GM20431 (cell line): ENCODE data around the gene GALT.
"Not testable (repeated sequence)": the region's sequence is repeated elsewhere in the genome, so short reads cannot be mapped to it uniquely, and the experiment has no call there.

Experiments
- in situ Hi-C: fragments of 300-500 bp; cut with MseI, MboI; formaldehyde crosslinking; loops from one replicate; pipeline ENCODE4 v1.15.0; 2020; ENCODE audit warnings: low sequenced_read_pairs; ENCODE audit not compliant: unreplicated experiment

Gene GALT

DNA sequence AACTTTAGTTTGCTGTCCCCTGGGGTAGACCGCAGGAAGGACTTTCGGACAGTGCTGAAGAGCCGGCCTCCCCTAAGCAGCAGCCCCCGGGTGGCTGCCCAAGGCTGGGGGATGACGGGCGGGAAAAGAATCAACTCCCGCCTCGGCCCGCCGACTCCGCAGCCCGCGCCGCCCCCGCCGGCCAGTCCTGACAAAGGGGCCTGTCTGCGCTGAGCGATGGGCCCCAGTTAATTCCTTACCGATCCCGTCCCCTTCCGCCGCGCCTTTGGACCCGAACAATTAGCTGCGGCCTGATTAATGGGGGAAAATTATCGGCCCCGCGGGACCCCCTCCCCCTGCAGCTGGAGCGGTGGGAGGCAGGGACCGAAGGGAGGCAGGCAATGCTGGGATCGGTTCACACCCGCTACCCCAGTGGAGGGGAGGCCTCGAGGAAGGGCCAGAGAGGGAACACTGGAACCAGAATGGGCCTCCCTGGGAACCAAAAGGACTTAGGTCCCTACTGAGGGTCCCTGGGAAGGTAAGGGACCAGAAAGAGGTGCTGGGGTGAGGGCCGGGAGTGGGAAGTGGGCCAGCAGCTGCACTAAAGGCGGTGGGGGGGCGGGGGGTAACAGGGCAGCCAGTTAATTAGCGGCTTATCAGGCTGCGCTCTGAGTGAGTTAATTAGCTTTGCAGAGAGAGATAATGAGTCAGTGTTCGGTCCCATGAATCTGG is 21.8 kb upstream of the GALT start:
- in situ Hi-C loops = no loop called here

DNA sequence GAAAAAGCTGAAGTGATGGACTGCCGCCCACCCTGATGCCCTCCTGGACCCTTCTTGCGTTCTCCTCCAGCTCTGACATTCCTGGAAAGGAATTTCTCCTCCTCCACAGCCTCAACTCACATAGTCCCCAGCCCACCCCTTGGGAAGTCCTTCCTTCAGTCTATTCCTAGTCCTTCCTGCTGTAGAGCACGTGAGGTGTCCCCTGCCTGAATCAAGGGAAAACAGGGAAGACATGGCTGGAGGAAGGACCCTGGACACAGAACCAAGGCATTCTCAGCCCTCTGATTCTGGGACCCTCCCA is 21.3 kb upstream of the GALT start:
- in situ Hi-C loops = no loop called here

DNA sequence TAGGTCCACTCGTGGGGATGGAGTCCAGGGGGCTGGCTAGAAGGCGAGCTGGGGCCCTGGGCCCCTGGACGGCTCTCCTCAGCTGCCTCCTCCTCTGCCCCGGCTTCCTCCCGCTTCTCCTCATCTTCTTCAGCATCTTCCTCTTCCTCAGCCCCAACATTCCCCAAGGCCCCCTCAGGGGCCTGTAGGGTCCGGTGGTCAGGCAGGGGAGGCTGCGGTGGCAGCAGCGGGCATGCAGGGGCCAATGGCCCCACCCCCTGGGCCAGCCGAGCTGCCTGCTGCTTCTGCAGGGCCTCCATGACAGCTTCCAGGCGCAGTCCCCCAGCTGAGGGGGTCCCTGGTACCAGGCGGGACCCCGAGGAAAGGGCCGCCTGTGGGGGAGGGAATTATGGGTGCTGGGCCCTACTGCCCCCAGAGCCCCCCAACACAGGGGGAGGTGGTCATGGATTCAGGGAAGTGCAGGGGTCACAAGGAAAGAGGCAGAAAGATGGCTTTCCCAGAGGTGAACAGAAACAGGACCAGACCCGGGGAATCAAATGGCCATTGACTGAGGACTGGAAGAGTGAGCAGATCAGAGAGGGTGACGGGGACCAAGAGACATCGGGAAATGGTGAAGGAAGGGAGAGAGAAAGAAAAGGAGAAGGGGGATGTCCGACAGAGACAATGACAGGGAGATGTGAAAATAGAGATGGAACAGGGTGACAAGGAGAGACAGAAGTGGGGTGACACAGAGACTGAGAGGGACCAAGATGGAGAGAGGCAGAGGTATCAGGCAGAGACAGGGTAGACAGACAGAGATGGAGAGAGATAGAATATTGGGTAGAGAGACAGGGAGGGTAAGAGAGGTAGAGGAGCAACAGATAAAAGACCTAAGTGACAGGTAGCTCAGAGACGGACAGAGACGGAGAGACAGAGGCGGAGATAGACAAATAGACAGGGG is 18.5 kb upstream of the GALT start:
- in situ Hi-C loops = no loop called here

DNA sequence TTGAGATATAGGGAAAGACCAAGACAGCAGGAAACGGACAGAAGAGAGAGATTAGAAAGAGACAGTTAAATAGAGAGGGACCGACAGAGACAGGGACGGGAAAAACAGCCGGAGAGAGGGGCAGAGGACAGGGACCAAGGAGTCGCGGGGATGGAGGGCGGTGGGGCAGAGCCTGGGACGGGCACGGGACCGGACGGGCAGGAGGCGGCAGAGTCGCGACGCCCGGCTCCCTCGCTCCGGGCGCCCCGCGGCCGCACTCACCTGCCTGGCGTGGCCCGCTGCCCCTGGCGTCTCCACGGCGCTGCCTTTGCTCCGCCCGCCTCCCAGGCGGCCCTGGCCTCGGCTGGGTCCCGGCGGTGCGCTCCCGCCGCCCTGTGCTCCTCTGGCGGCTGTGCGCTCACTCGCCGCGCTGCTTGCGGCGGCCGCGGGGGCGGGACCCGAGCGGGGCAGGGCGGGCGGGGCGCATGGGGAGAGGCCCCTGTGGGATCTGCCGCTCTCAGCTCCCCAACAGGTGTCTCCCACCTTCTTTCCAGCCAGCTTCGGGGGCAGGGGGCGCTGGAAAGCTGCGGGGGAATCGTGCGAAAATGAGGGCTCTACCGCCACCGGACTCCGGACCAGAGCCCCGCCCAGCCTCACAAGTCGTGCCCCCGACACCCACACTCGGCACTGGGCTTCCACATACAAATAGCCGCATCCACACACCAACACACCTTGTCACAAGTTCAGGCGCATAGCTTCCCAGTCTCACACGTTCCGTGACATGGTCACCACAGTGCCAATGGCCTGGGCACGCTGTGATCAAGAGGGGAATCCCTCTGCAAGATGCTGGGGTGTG is 17.6 kb upstream of the GALT start, which contains the start of gene ARID3C:
ARID3C (minus strand) TSS at position 411 of the 835 bp plus-strand sequence. CDS start 1,052 bp downstream, outside the sequence.
- in situ Hi-C loops = no loop called here

DNA sequence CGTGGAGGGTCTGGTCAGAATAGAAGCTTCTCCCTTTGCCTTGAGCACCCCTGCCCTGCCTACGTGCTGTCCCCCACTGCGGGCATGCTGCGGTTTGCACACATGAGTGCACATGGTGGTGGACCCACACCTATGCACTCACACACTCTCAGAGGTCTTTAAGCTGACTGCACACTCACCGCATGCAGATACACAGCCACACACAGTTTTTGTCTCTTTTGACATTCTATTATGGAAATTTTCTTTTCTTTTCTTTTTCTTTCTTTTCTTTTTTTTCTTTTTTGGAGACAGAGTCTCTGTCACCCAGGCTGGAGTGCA is 17.0 kb upstream of the GALT start:
- in situ Hi-C loops = no loop called here

DNA sequence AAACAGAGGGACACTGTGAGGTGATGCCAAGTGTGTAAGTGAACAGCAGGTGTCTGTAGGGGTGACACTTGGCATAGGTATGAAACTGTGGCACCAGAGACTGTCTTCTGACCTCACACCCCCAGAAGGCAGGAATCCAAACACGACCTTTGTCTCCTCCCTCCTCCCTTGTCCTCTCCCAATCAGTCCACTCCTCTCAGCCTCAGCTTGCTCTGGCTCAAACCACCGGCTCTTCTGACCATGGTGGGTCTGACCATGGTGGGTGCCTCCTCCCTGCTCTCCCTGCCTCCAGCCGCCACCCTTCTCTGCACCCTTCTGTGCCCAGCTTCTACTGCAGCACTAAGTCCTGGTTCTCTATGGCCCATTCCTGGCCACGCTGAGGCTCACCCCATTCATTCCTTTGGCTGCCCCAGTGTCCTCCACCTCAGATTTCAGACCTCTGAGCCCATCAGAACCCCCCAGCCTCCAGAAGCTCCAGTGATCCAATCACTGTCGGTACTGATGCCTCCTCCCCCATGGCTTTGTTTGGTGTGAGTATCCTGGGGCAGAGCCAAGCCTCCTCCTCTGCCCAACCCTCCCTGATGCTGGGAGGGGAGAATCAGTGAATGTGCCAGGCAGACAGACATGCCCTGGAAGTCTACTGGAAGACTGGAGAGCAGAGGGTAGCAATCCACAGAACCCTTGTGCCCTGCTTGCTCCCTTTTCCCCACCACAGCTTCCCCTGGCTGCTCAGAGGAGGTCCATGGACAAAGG is 15.9 kb upstream of the GALT start:
- in situ Hi-C loops = no loop called here

DNA sequence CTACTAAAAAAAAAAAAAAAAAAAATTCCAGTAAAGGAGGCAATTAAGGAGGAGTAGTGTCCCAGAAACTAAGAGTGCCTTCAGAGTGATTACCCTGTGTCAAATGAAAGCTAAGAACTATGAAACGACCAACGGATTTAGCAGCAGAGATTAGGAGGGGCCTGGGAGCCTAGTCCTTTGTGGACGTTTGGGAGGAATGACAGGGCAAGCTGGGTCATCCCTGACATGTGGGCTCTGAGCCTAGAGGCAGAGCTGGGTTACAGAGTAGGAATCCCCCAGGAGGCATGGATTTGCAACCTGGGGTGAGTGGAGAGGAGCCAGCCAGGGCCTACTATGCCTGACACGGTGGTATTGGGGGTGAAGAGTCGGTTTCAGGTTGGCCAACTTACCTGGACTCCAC is 13.3 kb upstream of the GALT start:
- in situ Hi-C loops = no loop called here

DNA sequence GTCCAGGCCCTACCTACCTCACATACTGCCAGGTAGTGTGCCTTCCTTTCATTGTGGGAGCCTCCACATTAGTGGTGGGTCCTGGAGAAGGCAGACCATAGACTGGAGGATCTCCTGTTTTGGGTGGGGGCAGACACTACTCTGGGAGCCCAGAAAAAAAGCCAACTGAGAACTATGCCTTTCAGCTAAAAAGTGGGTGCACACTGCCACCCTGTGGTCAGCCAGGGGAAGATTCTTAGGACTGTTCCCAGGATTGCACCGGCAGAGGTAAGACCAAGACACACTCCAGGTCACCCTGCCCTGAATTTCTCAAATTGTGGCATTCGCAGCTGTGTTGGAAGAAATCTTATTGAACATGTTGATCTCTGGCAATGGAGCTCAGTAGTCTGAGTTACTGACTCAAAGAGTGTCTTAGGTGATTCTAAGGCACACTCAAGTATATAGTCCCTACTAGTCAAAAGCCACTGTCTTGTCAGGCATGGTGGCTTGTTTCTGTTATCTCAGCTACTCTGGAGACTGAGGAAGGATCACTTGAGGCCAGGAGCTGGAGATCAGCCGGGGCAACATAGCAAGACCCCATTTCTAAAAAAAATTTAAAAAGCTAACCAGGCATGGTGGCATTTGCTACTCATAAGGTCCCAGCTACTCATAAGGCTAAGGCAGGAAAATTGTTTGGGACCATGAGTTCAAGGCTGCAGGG is 12.5 kb upstream of the GALT start:
- in situ Hi-C loops = no loop called here

DNA sequence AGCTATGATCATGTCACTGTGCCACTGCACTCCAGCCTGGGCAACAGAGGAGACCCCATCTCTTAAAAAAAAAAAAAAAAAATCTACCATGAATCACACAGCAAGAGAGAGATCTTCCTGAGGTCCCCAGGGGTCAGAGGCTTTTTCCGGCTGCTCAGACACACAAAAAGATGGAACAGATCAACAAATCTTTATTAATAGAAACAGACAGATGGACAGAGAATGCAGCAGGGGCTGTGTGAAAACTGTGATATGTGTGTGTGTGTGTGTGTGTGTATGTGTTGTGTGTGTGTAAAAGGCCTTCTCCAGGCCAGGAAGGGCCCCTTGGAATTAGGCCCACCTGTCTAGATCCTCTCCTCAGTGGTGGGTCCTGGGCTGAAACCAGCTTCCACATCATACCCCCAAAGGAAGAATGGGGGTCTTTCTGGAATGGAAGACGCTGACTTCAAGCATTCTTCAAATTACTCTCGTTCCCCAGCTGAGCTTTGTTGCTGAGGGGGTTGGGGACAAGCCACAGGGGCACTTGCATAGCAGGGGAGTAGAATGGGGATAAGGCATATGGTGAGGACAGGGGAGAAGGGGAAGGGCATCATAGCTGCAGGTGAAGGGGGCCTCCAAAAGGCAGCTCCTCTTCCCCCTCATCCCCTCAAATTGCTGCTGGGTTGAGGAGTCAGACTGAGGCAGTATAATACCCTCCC is 11.8 kb upstream of the GALT start:
- in situ Hi-C loops = no loop called here

DNA sequence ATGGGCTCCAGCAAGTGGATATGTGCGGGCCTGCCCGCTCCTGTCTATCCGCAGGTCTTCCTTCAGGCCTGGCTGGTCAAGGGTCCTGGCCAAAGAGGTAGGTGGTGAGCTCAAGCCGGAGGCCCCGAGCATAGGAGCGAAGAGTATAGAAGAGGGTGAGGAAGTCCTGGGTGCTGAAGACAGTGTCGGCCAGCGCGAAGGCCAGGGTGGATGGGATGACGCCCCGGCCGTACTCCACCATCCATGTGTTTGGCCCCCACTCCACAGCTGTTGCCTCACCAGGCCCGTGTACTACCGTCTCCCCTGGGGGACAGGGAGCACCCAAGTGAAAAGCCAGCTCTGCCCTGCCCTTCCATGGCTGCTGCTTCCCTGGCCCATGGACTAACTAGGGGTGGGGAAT is 10.9 kb upstream of the GALT start:
- in situ Hi-C loops = no loop called here

DNA sequence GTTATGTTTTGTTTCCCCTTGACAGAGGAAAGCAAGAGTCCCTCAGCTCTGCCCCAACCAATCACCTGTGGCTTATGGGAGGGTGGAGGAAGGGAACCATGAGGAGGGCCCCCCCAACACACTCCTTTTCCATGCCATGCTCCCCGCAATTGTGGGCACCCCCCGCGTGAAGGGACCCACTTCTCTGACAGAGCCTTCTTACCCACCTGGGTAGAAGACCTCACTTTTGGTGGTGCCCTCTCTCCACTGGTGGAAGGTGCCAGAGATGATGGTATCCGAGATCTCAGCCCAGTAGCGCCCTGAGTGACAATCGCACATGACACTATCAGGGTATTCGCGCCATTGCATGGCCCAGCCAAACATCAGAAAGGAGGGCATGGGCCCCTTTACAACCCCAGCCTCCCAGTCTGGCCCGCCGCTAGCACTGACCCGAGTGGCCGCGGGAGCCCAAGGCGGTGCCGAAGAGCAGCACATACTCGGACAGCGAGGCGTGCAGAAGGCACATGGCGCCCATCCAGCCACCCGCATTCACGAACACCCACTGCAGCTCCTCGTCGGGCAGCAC is 9.6 kb upstream of the GALT start:
- in situ Hi-C loops = no loop called here

DNA sequence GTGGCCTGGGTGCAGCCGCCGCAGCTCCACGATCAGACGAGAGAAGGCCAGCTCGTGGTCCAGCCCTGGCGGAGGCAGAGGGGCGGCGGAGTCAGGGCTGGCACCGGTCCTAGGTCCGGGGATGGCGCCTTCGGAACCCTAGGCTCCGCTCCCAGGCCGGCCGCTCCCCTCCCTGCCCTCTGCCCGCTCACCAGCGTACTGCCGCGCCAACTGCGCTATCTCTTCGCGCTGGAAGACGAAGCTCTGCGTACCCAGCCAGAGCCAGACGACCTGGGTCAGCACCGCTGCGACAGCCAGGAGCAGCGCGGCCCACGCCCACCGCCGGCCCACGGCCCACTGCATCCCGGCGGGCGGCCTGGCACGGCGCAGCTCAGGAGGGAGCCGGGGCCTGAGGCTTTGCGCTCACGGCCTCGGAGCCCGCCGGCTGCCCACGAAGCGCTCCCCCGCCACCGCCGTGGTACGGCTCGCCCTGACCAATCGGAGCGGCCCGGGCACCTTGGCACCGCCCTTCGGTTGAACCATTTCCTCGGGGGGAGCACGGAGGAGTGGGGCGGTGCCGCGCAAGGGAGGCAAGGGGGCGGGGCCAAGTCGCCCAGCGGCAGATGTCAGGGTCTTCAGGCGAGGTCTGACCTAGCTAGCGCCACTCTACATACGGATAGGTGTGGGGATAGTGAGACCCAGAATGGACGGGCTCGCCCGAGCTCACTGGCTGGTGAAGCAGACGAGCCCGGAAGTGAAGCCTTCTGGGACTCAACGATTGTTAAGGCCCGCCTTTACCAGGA is 8.9 kb upstream of the GALT start, which contains the start of gene SIGMAR1:
SIGMAR1 (minus strand) TSS at position 432 of the 782 bp plus-strand sequence; CDS start at position 342, 90 bp downstream.
- in situ Hi-C loops = no loop called here

DNA sequence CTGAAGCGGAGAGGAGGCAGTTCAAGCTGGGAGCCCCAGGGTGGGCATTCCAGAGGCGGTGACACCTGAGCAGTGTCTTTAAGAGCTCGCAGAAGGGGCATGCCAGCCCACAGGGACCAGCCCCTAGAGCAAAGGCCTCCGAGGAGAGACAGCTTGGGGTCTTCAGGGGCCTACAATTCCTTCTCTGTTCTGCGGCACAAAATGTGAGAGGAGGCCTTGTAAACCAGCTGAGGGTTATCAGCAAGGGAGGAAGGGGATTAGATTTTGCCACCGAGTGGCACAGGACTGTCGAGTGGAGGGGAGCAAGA is 8.4 kb upstream of the GALT start:
- in situ Hi-C loops = no loop called here

DNA sequence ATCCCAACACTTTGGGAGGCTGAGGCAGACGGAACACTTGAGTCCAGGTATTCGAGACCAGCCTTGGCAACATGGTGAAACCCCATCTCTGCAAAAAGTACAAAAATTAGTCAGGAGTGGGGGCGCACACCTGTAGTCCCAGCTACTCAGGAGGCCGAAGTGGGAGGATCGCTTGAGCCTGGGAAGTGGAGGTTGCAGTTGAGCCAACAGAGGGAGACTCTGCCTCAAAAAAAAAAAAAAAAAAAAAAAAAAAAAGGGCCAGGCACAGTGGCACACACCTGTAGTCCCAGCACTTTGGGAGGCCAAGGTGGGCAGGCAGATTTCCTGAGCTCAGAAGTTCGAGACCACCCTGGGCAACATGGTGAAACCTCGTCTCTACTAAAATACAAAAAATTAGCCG is 7.2 kb upstream of the GALT start:
- in situ Hi-C loops = not testable (repeated sequence)

DNA sequence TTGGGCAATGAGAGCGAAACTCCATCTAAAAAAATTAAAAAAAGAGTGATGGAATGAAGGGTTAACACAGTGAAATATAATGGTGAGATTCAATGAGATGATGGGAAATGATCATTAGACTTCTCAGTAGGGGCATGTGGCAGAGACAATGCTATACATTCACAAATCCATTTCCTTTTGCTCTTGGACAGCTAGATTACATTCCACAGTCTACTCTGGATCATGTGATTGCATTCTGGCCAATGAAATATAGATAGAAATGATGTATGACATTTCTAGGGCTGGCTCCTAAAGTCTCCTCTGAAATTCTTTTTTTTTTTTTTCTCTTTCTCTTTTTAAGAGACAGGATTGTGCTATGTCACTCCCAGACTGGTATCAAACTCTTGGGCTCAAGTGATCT is 3.8 kb upstream of the GALT start:
- in situ Hi-C loops = no loop called here

DNA sequence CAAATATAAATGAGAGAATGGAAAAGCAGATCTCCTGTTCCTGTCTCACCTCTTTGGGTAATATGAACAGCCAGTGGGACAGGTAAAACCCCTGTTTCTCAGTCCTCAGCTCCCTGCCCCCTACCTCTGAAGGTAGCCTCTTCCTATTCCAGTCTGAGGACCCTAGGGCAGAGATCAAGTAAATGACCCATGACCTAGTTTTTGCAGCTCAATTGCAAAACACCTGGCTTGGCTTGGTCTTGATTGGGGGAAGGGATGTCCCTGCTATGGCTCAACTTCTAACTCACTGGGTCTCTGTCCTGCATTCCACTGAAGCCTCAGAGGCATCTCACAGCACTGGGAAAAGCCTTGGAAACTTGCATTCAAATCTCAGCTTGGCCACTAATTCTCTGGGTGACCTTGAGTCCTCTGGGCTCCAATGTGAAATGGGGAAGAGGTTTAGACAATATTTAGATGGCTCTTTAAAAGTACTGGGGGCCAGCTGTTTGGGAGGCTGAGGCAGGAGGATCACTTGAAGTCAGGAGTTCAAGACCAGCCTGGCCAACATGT is 1.6 kb upstream of the GALT start:
- in situ Hi-C loops = no loop called here

DNA sequence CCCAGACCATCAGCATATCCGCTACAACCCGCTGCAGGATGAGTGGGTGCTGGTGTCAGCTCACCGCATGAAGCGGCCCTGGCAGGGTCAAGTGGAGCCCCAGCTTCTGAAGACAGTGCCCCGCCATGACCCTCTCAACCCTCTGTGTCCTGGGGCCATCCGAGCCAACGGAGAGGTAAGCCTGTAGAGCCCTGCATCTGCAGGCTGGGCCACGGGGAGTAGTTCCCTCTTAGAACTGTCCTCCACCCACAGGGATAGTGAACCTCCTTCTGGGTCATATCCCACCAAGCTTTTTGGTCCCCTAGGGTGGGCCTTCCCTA is 569 bp downstream of the GALT start:
- in situ Hi-C loops = no loop called here

DNA sequence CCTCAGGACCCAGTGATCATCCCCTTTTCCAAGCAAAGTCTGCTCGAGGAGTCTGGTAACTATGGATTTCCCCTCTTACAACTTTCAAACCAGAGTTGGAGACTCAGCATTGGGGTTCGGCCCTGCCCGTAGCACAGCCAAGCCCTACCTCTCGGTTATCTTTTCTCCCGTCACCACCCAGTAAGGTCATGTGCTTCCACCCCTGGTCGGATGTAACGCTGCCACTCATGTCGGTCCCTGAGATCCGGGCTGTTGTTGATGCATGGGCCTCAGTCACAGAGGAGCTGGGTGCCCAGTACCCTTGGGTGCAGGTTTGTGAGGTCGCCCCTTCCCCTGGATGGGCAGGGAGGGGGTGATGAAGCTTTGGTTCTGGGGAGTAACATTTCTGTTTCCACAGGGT is 1.2 kb downstream of the GALT start:
- in situ Hi-C loops = no loop called here
